ENCODE measurements around the gene TTC34. TPM values are rescaled to one million over a fixed set of nuclear protein-coding genes. Genes with fewer than 3 reads are reported as not detected.

Gene TTC34
- 0.15 TPM for polyA plus RNA-seq (2013, experiment 1 of 2)
- polyA plus RNA-seq (2013, experiment 2 of 2): 0.13 TPM

DNA sequence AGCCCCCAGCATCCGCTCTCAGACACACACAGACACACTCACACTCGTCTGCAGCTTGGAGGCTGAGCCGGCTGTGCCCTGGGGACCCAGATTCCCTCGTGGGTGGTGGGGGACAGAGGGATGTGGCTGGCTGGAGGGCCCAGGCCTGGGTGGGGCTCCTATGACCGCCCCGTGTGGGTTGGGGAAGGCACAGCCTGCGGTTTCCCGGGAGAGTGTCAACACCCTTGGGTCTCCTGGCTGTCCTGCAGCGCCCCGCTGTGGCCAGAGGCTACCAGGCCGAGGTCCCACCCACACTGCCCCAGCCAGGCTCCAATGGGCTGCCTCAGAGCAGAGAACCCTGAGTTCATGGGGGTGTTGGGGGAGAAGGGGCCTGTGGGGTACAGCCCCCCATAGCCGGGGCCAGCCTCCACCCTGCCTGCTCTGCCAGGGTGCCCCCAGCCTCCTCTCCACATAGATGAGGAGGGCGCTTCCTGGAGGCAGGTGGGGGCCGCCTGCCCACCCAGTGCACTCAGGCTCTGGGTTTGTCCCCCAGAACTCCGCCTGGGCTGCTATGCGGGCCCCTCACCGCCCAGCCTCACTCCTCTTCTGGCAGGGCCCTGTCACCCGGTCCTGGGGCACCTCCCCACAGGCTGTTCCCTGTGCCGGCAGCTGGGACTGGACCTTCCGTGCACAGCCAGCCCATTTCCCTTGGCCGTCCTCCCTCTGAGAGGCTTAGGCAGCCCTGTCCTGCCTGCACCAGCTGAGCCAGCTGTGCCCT is at the start of gene TTC34:
TTC34 (minus strand) TSS at position 159 of the 757 bp plus-strand sequence. CDS start 866 bp downstream, outside the sequence.
- no peak within 1 kb of the TSS for H3K27ac ChIP-seq (ENCODE audit: low read depth, low read length)
- no peaks in the 10 kb centered on the region for H3K4me1 ChIP-seq (ENCODE audit: insufficient read depth, low read length)
- WGBS: 87% methylated on average over 21 of the region's 21 CpGs
- no peaks in the 10 kb centered on the region for H3K27me3 ChIP-seq (ENCODE audit: insufficient read depth, low read length)
- H3K9ac ChIP-seq (ENCODE audit: low read depth, low read length): no peak within 1 kb of the TSS
- no peaks in the 10 kb centered on the region for H3K36me3 ChIP-seq (ENCODE audit: insufficient read depth, low read length)
- peaks cover 57% of the 10 kb centered on the region; the same call in 1 of the 2 replicates for H3K9me3 ChIP-seq (ENCODE audit: insufficient read depth, low read depth, low read length)
- no peak within 1 kb of the TSS for H3K4me3 ChIP-seq (ENCODE audit: low read length)

DNA sequence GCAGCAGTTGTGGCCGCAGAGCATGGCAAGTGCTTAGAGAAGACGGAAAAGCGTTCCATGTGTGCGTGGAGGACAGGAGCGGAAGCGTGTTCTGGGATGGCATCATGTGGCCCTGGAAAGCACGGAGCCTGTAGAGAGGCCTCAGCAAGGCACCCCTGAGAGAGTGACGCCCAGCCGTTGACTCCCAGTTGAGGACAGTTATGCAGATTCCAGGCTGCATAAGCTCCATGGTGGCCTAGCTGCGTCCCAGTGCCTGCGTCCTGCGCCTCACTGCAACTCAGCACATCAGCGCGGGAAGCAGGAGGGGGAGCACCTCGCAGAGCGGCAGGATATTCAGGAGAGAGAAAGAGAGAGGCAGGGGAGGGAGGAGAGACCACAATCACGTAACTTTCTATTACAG is 49.0 kb upstream of the TTC34 start:
- no peaks in the 10 kb centered on the region for H3K27me3 ChIP-seq (ENCODE audit: insufficient read depth, low read length)
- 89% methylated on average over 17 of the region's 17 CpGs for WGBS
- no peak overlapping the region for H3K9ac ChIP-seq (ENCODE audit: low read depth, low read length)
- H3K9me3 ChIP-seq (ENCODE audit: insufficient read depth, low read depth, low read length): peaks cover 81% of the 10 kb centered on the region
- no peak overlapping the region for H3K4me3 ChIP-seq (ENCODE audit: low read length)
- H3K36me3 ChIP-seq (ENCODE audit: insufficient read depth, low read length): no peaks in the 10 kb centered on the region
- no peak overlapping the region for H3K27ac ChIP-seq (ENCODE audit: low read depth, low read length)
- no peaks in the 10 kb centered on the region for H3K4me1 ChIP-seq (ENCODE audit: insufficient read depth, low read length)

DNA sequence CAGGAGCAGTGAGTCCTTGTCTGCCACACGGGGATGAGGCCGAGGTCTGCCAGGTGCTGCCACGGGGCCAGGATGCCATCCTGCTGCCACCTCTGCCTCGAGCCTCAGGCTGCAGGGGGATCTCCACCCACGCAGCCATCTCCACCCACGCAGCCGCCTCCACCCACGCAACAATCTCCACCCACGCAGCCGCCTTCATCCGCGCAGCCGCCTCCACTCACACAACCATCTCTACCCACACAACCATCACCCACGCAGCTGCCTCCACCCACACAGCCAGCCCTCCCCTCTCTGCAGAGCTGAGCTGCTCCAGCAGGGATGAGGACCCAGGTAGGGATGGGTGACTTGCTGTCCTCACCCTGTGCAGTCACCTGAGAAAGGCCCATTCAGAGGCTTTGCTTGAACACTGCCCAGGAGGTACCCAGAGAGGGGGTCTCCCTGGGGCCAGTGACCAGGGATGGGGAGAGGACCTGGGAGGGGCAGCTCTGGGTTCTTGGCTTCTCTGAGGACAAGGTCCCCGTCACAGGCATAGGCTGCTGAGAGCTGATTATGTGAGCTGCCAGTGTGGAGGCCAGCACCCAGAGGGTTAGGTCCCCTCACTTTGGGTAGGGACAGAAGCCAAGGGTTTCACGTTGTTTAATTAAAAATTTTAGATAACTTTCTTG is 46.6 kb upstream of the TTC34 start:
- Histone ChIP-seq H3K4me1 (ENCODE audit: insufficient read depth, low read length) (no peaks in the 10 kb centered on the region), H3K27ac (ENCODE audit: low read depth, low read length) (no peak overlapping the region), H3K4me3 (ENCODE audit: low read length) (no peak overlapping the region), H3K9me3 (ENCODE audit: insufficient read depth, low read depth, low read length) (peaks cover 84% of the 10 kb centered on the region), H3K9ac (ENCODE audit: low read depth, low read length) (no peak overlapping the region), H3K27me3 (ENCODE audit: insufficient read depth, low read length) (no peaks in the 10 kb centered on the region), H3K36me3 (ENCODE audit: insufficient read depth, low read length) (no peaks in the 10 kb centered on the region)
- WGBS: 82% methylated on average over 15 of the region's 16 CpGs

DNA sequence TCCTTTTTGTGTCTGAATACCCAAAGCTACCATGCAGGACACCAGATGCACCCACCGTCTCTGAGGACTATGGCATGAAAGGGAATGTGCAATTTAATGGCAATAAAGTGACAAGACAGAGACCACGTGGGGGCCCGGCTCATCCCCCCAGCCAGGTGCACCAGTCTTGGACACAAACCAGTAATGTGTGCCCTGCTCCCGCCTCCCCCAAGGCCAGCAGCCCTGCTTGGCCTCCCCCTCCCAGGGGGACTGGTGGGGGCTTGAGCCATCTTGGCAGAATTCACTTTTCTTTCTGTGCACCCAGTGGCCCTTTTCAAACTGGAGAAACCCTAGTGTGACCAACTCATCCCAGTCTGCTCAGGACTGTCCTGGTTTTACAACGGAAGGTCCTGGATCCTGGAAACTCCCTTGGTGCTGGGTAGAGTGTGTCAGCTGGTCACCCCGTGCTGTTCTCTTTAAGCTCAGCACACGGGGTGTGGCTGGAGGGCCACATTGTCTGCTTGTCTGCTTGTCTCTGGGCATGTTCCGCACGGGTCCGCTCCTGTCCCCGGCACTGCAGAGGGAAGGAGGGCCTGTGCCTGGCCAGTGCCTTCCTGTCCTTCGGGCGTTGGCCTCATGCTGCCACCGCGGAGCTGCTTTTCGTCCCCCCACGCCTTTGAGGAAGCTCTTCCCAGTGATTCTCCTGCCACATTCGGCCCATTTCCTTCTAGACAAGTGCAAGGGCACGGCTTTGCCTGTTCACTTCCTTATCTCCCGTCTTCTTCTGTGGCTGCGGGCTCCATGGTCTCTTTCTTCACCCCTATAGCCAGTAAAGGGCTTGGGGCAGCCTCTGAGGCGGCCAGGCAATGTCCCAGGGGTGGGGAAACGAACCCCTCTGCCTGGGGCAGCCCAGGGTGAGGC is 45.8 kb upstream of the TTC34 start:
- WGBS: 78% methylated on average over 23 of the region's 23 CpGs
- Histone ChIP-seq H3K36me3 (ENCODE audit: insufficient read depth, low read length) (no peaks in the 10 kb centered on the region), H3K27me3 (ENCODE audit: insufficient read depth, low read length) (no peaks in the 10 kb centered on the region), H3K4me1 (ENCODE audit: insufficient read depth, low read length) (no peaks in the 10 kb centered on the region), H3K4me3 (ENCODE audit: low read length) (no peak overlapping the region), H3K27ac (ENCODE audit: low read depth, low read length) (no peak overlapping the region), H3K9me3 (ENCODE audit: insufficient read depth, low read depth, low read length) (peaks cover 84% of the 10 kb centered on the region), H3K9ac (ENCODE audit: low read depth, low read length) (no peak overlapping the region)

GRCh38 chr1:2845869-2846268 is 44.4 kb upstream of the TTC34 start:
- WGBS: 85% methylated on average over 8 of the region's 9 CpGs
- Histone ChIP-seq H3K9ac (ENCODE audit: low read depth, low read length) (no peak overlapping the region), H3K27me3 (ENCODE audit: insufficient read depth, low read length) (no peaks in the 10 kb centered on the region)

GRCh38 chr1:2840036-2840809 is 38.7 kb upstream of the TTC34 start:
- WGBS: 73% methylated on average over 16 of the region's 16 CpGs
- H3K27me3 ChIP-seq (ENCODE audit: insufficient read depth, low read length): no peaks in the 10 kb centered on the region
- H3K9ac ChIP-seq (ENCODE audit: low read depth, low read length): no peak overlapping the region
- H3K4me3 ChIP-seq (ENCODE audit: low read length): no peak overlapping the region
- no peaks in the 10 kb centered on the region for H3K4me1 ChIP-seq (ENCODE audit: insufficient read depth, low read length)
- no peak overlapping the region for H3K27ac ChIP-seq (ENCODE audit: low read depth, low read length)
- peaks cover 76% of the 10 kb centered on the region for H3K9me3 ChIP-seq (ENCODE audit: insufficient read depth, low read depth, low read length)
- H3K36me3 ChIP-seq (ENCODE audit: insufficient read depth, low read length): no peaks in the 10 kb centered on the region

More at GRCh38 chr1:2845869-2846268, 44.4 kb upstream of the TTC34 start:
- Histone ChIP-seq H3K4me1 (ENCODE audit: insufficient read depth, low read length) (no peaks in the 10 kb centered on the region), H3K9me3 (ENCODE audit: insufficient read depth, low read depth, low read length) (peaks cover 90% of the 10 kb centered on the region), H3K27ac (ENCODE audit: low read depth, low read length) (no peak overlapping the region), H3K36me3 (ENCODE audit: insufficient read depth, low read length) (no peaks in the 10 kb centered on the region), H3K4me3 (ENCODE audit: low read length) (no peak overlapping the region)

DNA sequence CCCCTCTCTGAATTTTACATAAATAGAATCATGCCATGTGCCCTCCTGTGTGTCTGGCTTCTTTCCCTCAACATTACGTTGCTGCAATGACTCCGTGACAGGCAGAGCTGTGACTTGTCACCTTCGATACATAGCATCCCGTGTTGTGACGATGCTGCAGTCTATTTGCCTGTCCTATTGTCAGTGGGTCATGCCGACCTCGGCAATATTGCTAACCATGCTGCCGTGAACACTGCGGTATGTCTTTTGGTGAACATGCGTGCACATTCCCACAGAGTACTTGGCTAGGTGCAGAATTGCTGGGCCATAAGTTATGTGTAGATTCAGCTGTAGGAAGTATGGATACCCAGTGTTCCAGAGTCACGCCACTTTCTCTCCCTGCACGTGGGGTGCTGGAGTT is 36.3 kb upstream of the TTC34 start:
- Histone ChIP-seq H3K4me3 (ENCODE audit: low read length) (no peak overlapping the region), H3K9me3 (ENCODE audit: insufficient read depth, low read depth, low read length) (peaks cover 79% of the 10 kb centered on the region), H3K27ac (ENCODE audit: low read depth, low read length) (no peak overlapping the region), H3K9ac (ENCODE audit: low read depth, low read length) (no peak overlapping the region), H3K4me1 (ENCODE audit: insufficient read depth, low read length) (no peaks in the 10 kb centered on the region), H3K36me3 (ENCODE audit: insufficient read depth, low read length) (no peaks in the 10 kb centered on the region), H3K27me3 (ENCODE audit: insufficient read depth, low read length) (no peaks in the 10 kb centered on the region)
- WGBS: 83% methylated on average over 12 of the region's 12 CpGs

- no peak overlapping the region for H3K27ac ChIP-seq (ENCODE audit: low read depth, low read length)
- no peak overlapping the region for H3K9ac ChIP-seq (ENCODE audit: low read depth, low read length)
- no peak overlapping the region for H3K4me3 ChIP-seq (ENCODE audit: low read length)
- H3K4me1 ChIP-seq (ENCODE audit: insufficient read depth, low read length): no peaks in the 10 kb centered on the region
- H3K36me3 ChIP-seq (ENCODE audit: insufficient read depth, low read length): no peaks in the 10 kb centered on the region
- H3K9me3 ChIP-seq (ENCODE audit: insufficient read depth, low read depth, low read length): peaks cover 79% of the 10 kb centered on the region
- no peaks in the 10 kb centered on the region for H3K27me3 ChIP-seq (ENCODE audit: insufficient read depth, low read length)
- WGBS: 77% methylated on average over 11 of the region's 11 CpGs
These were observed 35.8 kb upstream of the TTC34 start for GRCh38 chr1:2837316-2837715.

DNA sequence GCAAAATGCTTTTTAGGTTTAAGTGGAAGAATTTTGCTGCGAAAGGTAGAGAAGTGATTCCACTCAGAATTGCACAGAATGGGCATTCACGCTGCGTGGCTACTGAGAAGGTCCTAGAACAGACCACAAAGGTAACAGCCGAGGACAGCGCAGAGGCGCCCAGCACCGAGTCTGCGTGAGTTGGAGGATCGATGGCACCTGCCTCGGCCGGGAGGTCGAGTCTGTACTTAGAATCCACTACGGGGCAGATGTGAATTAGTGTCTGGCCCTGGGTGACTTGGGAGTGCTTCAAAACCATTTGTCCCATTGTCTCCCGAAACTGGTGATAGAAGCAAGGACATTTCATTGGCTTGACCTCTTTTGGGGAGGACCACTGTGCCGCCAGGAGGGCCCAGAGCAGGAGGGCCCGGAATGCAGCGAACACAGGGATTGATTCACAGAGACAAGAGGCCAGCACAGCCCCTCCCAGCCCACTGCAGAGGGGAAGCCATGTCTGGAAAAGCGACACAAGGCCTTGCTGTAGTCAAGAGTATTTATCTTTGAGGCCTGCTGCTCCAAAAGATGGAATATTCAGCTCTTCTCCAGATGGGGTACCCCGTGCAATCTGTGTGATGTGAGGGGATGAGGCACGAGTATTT is 35.0 kb upstream of the TTC34 start:
- 85% methylated on average over 20 of the region's 20 CpGs for WGBS
- no peak overlapping the region for H3K4me3 ChIP-seq (ENCODE audit: low read length)
- H3K36me3 ChIP-seq (ENCODE audit: insufficient read depth, low read length): no peaks in the 10 kb centered on the region
- H3K4me1 ChIP-seq (ENCODE audit: insufficient read depth, low read length): no peaks in the 10 kb centered on the region
- H3K9me3 ChIP-seq (ENCODE audit: insufficient read depth, low read depth, low read length): peaks cover 79% of the 10 kb centered on the region
- no peak overlapping the region for H3K27ac ChIP-seq (ENCODE audit: low read depth, low read length)
- H3K27me3 ChIP-seq (ENCODE audit: insufficient read depth, low read length): no peaks in the 10 kb centered on the region
- H3K9ac ChIP-seq (ENCODE audit: low read depth, low read length): no peak overlapping the region

DNA sequence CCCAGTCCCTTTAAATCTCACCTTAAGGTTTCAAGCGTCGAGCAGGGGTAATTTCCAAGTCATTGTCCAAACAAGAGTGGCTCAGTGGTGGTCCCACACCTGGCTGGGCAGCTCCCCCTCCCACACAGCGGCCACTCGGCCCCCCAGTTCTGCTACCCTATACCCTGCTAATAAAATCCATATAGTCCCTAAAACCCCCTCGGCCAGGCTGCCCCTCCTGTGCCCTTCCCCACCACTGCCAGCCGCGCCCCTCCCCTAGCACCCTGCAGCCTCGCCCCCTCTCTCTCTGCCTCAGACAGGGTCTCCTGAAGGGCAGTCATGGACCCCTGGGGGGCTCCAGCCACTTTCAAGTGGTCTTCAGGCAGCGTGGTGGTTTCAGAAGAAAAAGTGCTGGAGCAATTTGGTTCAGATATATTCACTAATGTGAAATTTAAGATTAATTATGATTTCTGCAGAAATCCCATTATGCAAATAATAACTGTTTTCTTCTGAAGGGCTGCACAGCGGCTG is 34.2 kb upstream of the TTC34 start:
- H3K27ac ChIP-seq (ENCODE audit: low read depth, low read length): no peak overlapping the region
- 85% methylated on average over 10 of the region's 10 CpGs for WGBS
- H3K9ac ChIP-seq (ENCODE audit: low read depth, low read length): no peak overlapping the region
- H3K27me3 ChIP-seq (ENCODE audit: insufficient read depth, low read length): no peaks in the 10 kb centered on the region
- no peaks in the 10 kb centered on the region for H3K36me3 ChIP-seq (ENCODE audit: insufficient read depth, low read length)
- no peaks in the 10 kb centered on the region for H3K4me1 ChIP-seq (ENCODE audit: insufficient read depth, low read length)
- no peak overlapping the region for H3K4me3 ChIP-seq (ENCODE audit: low read length)
- H3K9me3 ChIP-seq (ENCODE audit: insufficient read depth, low read depth, low read length): peaks cover 79% of the 10 kb centered on the region

All from HUES64 (cell line).